H9 (cell line): ENCODE results near the gene CCDC149. TPM values are rescaled to one million over a fixed set of nuclear protein-coding genes. Genes with fewer than 3 reads are reported as not detected.

ENCODE experiments used
- DNase-seq: peaks from one replicate; pipeline ENCODE4 v3.0.0-alpha.2; 2017
- H2AFZ ChIP-seq: one replicate; pipeline ENCODE4 v1.6.1; 2013; ENCODE audit warnings: mild to moderate bottlenecking, low read length, control low read depth, moderate library complexity
- H2AK5ac ChIP-seq: 2 replicates; pipeline ENCODE4 v1.6.1; 2013; ENCODE audit warnings: low read length, control low read depth, mixed read lengths; ENCODE audit not compliant: insufficient read length
- H2BK120ac ChIP-seq: one replicate; pipeline ENCODE4 v1.6.1; 2013; ENCODE audit warnings: low read depth, mild to moderate bottlenecking, low read length, control low read depth, inconsistent platforms; ENCODE audit not compliant: poor library complexity, severe bottlenecking
- H2BK12ac ChIP-seq: 2 replicates; pipeline ENCODE4 v1.6.1; 2013; ENCODE audit warnings: low read length, control low read depth, mixed read lengths, low read depth; ENCODE audit not compliant: insufficient read length
- H2BK15ac ChIP-seq: 2 replicates; pipeline ENCODE4 v1.6.1; 2013; ENCODE audit warnings: low read depth, low read length, control low read depth
- H2BK20ac ChIP-seq: one replicate; pipeline ENCODE4 v1.6.1; 2013; ENCODE audit warnings: low read depth, mild to moderate bottlenecking, low read length, control low read depth, inconsistent platforms; ENCODE audit not compliant: poor library complexity, severe bottlenecking
- H2BK5ac ChIP-seq: 2 replicates; pipeline ENCODE4 v1.6.1; 2013; ENCODE audit warnings: low read length, control low read depth, mixed read lengths; ENCODE audit not compliant: insufficient read length
- H3K14ac ChIP-seq: 2 replicates; pipeline ENCODE4 v1.6.1; 2013; ENCODE audit warnings: low read length, control low read depth; ENCODE audit not compliant: insufficient read depth
- H3K18ac ChIP-seq: 2 replicates; pipeline ENCODE4 v1.6.1; 2013; ENCODE audit warnings: low read depth, mild to moderate bottlenecking, mixed read lengths, low read length, control low read depth; ENCODE audit not compliant: insufficient read length
- H3K23ac ChIP-seq: 2 replicates; pipeline ENCODE4 v1.6.1; 2013; ENCODE audit warnings: low read length, control low read depth, mixed read lengths, low read depth; ENCODE audit not compliant: insufficient read length
- H3K23me2 ChIP-seq: 2 replicates; pipeline ENCODE4 v1.6.1; 2013; ENCODE audit warnings: low read depth, mild to moderate bottlenecking, mixed read lengths, low read length, control low read depth; ENCODE audit not compliant: insufficient read length, poor library complexity, severe bottlenecking
- H3K27ac ChIP-seq: 2 replicates; pipeline ENCODE4 v1.5.1; 2013; ENCODE audit warnings: low read length, control low read depth, mixed read lengths, low read depth; ENCODE audit not compliant: insufficient read length
- H3K27me3 ChIP-seq: 2 replicates; pipeline ENCODE4 v1.6.1; 2013; ENCODE audit warnings: low read length, control low read depth, inconsistent platforms; ENCODE audit not compliant: insufficient read depth
- H3K4ac ChIP-seq: 2 replicates; pipeline ENCODE4 v1.6.1; 2013; ENCODE audit warnings: low read depth, mild to moderate bottlenecking, control low read depth, inconsistent platforms, low read length, moderate library complexity
- H3K4me1 ChIP-seq: 2 replicates; pipeline ENCODE4 v1.6.1; 2013; ENCODE audit warnings: low read length, control low read depth, inconsistent platforms; ENCODE audit not compliant: insufficient read depth
- H3K4me2 ChIP-seq: 2 replicates; pipeline ENCODE4 v1.6.1; 2013; ENCODE audit warnings: low read length, control low read depth, mixed read lengths; ENCODE audit not compliant: insufficient read length, insufficient read depth
- H3K56ac ChIP-seq: 2 replicates; pipeline ENCODE4 v1.6.1; 2013; ENCODE audit warnings: low read depth, mild to moderate bottlenecking, mixed read lengths, low read length, control low read depth; ENCODE audit not compliant: insufficient read length
- H3K79me1 ChIP-seq: 2 replicates; pipeline ENCODE4 v1.6.1; 2013; ENCODE audit warnings: low read depth, mild to moderate bottlenecking, moderate library complexity, low read length, control low read depth, inconsistent platforms; ENCODE audit not compliant: insufficient read depth, poor library complexity, severe bottlenecking
- H3K79me2 ChIP-seq: 2 replicates; pipeline ENCODE4 v1.6.1; 2013; ENCODE audit warnings: low read length, control low read depth, inconsistent platforms; ENCODE audit not compliant: insufficient read depth
- H3K9ac ChIP-seq: 2 replicates; pipeline ENCODE4 v1.6.1; 2013; ENCODE audit warnings: low read length, control low read depth, mixed read lengths; ENCODE audit not compliant: insufficient read length; ENCODE audit errors: extremely low read depth
- H3K9me3 ChIP-seq: one replicate; pipeline ENCODE4 v1.6.1; 2013; ENCODE audit warnings: low read depth, low read length, inconsistent platforms; ENCODE audit not compliant: control insufficient read depth
- H3T11ph ChIP-seq: one replicate; pipeline ENCODE4 v1.6.1; 2013; ENCODE audit warnings: mild to moderate bottlenecking, low read length, control low read depth, inconsistent platforms
- H4K20me1 ChIP-seq: one replicate; pipeline ENCODE4 v1.6.1; 2013; ENCODE audit not compliant: control insufficient read depth, insufficient read length, insufficient read depth
- H4K5ac ChIP-seq: 2 replicates; pipeline ENCODE4 v1.6.1; 2013; ENCODE audit warnings: low read depth, mild to moderate bottlenecking, mixed read lengths, low read length, control low read depth; ENCODE audit not compliant: insufficient read length
- H4K8ac ChIP-seq: replicated peaks from 2 replicates; pipeline ENCODE4 v1.6.1; 2013; ENCODE audit warnings: low read length, control low read depth, mixed read lengths, low read depth; ENCODE audit not compliant: insufficient read length
- H4K91ac ChIP-seq: 2 replicates; pipeline ENCODE4 v1.6.1; 2013; ENCODE audit warnings: low read depth, mild to moderate bottlenecking, moderate library complexity, mixed read lengths, low read length, control low read depth; ENCODE audit not compliant: insufficient read length
- H3K27ac Mint-ChIP-seq, 3 experiments: 2 replicates in 2 of 3; 3 replicates in 1 of 3; pipeline ENCODE4 v1.8.0; 2020 to 2021; ENCODE audit warnings: mixed read lengths in 3 of 3, mild to moderate bottlenecking in 1 of 3, moderate library complexity in 1 of 3
- H3K27me3 Mint-ChIP-seq: 2 replicates; pipeline ENCODE4 v1.8.0; 2021; ENCODE audit warnings: low read depth, mild to moderate bottlenecking, moderate library complexity, mixed read lengths
- H3K36me3 Mint-ChIP-seq, 3 experiments: 2 replicates in 2 of 3; 3 replicates in 1 of 3; pipeline ENCODE4 v1.8.0; 2020 to 2021; ENCODE audit warnings: low read depth in 3 of 3, mixed read lengths in 3 of 3; ENCODE audit not compliant: insufficient read depth in 1 of 3
- H3K4me1 Mint-ChIP-seq, 2 experiments: 2 replicates each; pipeline ENCODE4 v1.8.0; 2020; ENCODE audit warnings: mixed read lengths in 2 of 2
- H3K4me3 Mint-ChIP-seq, 2 experiments: 2 replicates in 1 of 2; 3 replicates in 1 of 2; pipeline ENCODE4 v1.8.0; 2020 to 2021; ENCODE audit warnings: mild to moderate bottlenecking in 2 of 2, mixed read lengths in 2 of 2, moderate library complexity in 1 of 2
- H3K9me3 Mint-ChIP-seq, 2 experiments: 2 replicates in 1 of 2; 3 replicates in 1 of 2; pipeline ENCODE4 v1.8.0; 2020; ENCODE audit warnings: mild to moderate bottlenecking in 2 of 2, mixed read lengths in 2 of 2, moderate library complexity in 1 of 2
- CTCF ChIP-seq: fragments of 200-600 bp; sonication (generic); conservative IDR thresholded peaks from 3 replicates; pipeline ENCODE4 v1.8.0; 2021; ENCODE audit warnings: antibody characterized with exemption, mild to moderate bottlenecking
- WGBS: extraction: QIAGEN DNeasy Blood & Tissue Kit; methylation state at CpG from one replicate; pipeline ENCODE4 v1.1.7; 2013; ENCODE audit warnings: missing lambda C conversion rate, low lambda C conversion rate, mixed read lengths; ENCODE audit not compliant: insufficient read length; ENCODE audit errors: extremely low coverage; 5-methylcytosine and 5-hydroxymethylcytosine counted together
- total RNA-seq: library from RNA; stranded (reverse); gene quantifications from 2 replicates; pipeline ENCODE4 v1.2.1, GENCODE V29; 2021

The CCDC149 gene
- total RNA-seq, 1 experiment from 2014 or later: 4.5 TPM

- WGBS: no CpG with 5 or more reads among the region's 5 CpGs
- Histone ChIP-seq H3K79me1 (no peaks in the 10 kb centered on the region), H2AK5ac (no peak overlapping the region), H3K9me3 (no peaks in the 10 kb centered on the region), H3T11ph (no peak overlapping the region), H3K9ac (no peak overlapping the region), H3K18ac (no peak overlapping the region), H4K20me1 (no peaks in the 10 kb centered on the region), H2BK120ac (no peak overlapping the region), H3K23ac (no peak overlapping the region), H3K27me3 (no peaks in the 10 kb centered on the region), H3K4me2 (no peak overlapping the region), H3K14ac (no peak overlapping the region), H2AFZ (no peak overlapping the region), H4K8ac (no peak overlapping the region), H3K4me1 (0 out of 2 replicates have a peak, but pooled peaks cover 3% of the 10 kb centered on the region), H3K4ac (no peak overlapping the region), H2BK15ac (no peak overlapping the region), H2BK20ac (no peak overlapping the region), H4K91ac (no peak overlapping the region), H2BK12ac (no peak overlapping the region), H2BK5ac (no peak overlapping the region), H3K23me2 (no peaks in the 10 kb centered on the region), H3K79me2 (no peaks in the 10 kb centered on the region), H3K27ac (no peak overlapping the region), H4K5ac (no peak overlapping the region), H3K56ac (no peak overlapping the region)
- H3K27ac Mint-ChIP-seq: no peak overlapping the region
- H3K4me1 Mint-ChIP-seq: peaks cover 17 to 31% of the 10 kb centered on the region in 2 experiments
- H3K27me3 Mint-ChIP-seq: peaks cover 1% of the 10 kb centered on the region; the same call in 1 of the 2 replicates
- H3K4me3 Mint-ChIP-seq: no peak overlapping the region
- DNase-seq: no peak
- no peaks in the 10 kb centered on the region for H3K36me3 Mint-ChIP-seq
- TF ChIP-seq CTCF: no peak
- no peaks in the 10 kb centered on the region for H3K9me3 Mint-ChIP-seq
Observed at GRCh38 chr4:24845902-24846301, 66.9 kb downstream of the CCDC149 start.
